CD14-positive monocyte (primary cell): ENCODE measurements around the gene VASH1. TPM values are rescaled to one million over a fixed set of nuclear protein-coding genes. Genes with fewer than 3 reads are reported as not detected.

Experiments used
- DNase-seq, 3 donors: peaks; one replicate each; pipeline ENCODE4 v3.0.0-alpha.2; 2011 to 2022
- H2AFZ ChIP-seq: 2 replicates; pipeline ENCODE4 v1.6.0; 2012; ENCODE audit warnings: mild to moderate bottlenecking, low read depth, low read length, inconsistent platforms; ENCODE audit not compliant: insufficient read depth, poor library complexity, severe bottlenecking
- H3K27ac ChIP-seq, 2 donors: 1 replicate in 1 of 2; 2 replicates in 1 of 2; pipeline ENCODE4 v1.5.1; 2012 to 2013; ENCODE audit warnings: low read length in 2 of 2, control low read depth in 1 of 2, inconsistent platforms in 1 of 2, low read depth in 1 of 2, mild to moderate bottlenecking in 1 of 2
- H3K27me3 ChIP-seq, 2 donors: one replicate each; pipeline versions ENCODE4 v1.6.0 to v1.6.1; 2011 to 2013; ENCODE audit warnings: low read length in 2 of 2; ENCODE audit not compliant: control insufficient read depth in 2 of 2, insufficient read depth in 2 of 2
- H3K36me3 ChIP-seq, 2 donors: replicated peaks in 1 of 2; 1 replicate in 1 of 2; 2 replicates in 1 of 2; pipeline versions ENCODE4 v1.5.1 to v1.6.1; 2012 to 2013; ENCODE audit warnings: low read length in 2 of 2, control low read depth in 1 of 2, inconsistent platforms in 1 of 2, mild to moderate bottlenecking in 1 of 2; ENCODE audit not compliant: insufficient read depth in 2 of 2, control insufficient read depth in 1 of 2
- H3K4me1 ChIP-seq, 2 donors: 1 replicate in 1 of 2; 2 replicates in 1 of 2; pipeline versions ENCODE4 v1.5.1 to v1.6.1; 2012 to 2013; ENCODE audit warnings: low read length in 2 of 2, control low read depth in 1 of 2, inconsistent platforms in 1 of 2, mild to moderate bottlenecking in 1 of 2, moderate library complexity in 1 of 2; ENCODE audit not compliant: insufficient read depth in 2 of 2, control insufficient read depth in 1 of 2
- H3K4me2 ChIP-seq: replicated peaks from 2 replicates; pipeline ENCODE3; 2012; ENCODE audit warnings: low read length, moderate library complexity, mild to moderate bottlenecking; ENCODE audit not compliant: poor library complexity, severe bottlenecking; ENCODE audit errors: extremely low read depth
- H3K4me3 ChIP-seq, 3 experiments: fragments of 200-600 bp in 1 of 3; sonication (generic) in 1 of 3; replicated peaks in 1 of 3; 1 replicate in 2 of 3; 2 replicates in 1 of 3; pipeline ENCODE4 v1.5.1; 2011 to 2013; ENCODE audit warnings: low read length in 3 of 3, mild to moderate bottlenecking in 3 of 3, control low read depth in 2 of 3, low read depth in 2 of 3, inconsistent platforms in 1 of 3, moderate library complexity in 1 of 3
- H3K79me2 ChIP-seq: 2 replicates; pipeline ENCODE4 v1.6.0; 2012; ENCODE audit warnings: mild to moderate bottlenecking, control low read depth, inconsistent platforms, low read length, moderate library complexity; ENCODE audit not compliant: insufficient read depth
- H3K9ac ChIP-seq: 2 replicates; pipeline ENCODE4 v1.6.0; 2017; ENCODE audit warnings: low read length, mild to moderate bottlenecking; ENCODE audit not compliant: insufficient read depth, poor library complexity, severe bottlenecking
- H3K9me3 ChIP-seq, 2 donors: replicated peaks in 1 of 2; 1 replicate in 1 of 2; 2 replicates in 1 of 2; pipeline versions ENCODE4 v1.5.1 to v1.6.1; 2012 to 2013; ENCODE audit warnings: low read length in 2 of 2, control low read depth in 1 of 2; ENCODE audit not compliant: control insufficient read depth in 1 of 2, insufficient read depth in 1 of 2
- H4K20me1 ChIP-seq: 2 replicates; pipeline ENCODE4 v1.6.0; 2012; ENCODE audit warnings: mild to moderate bottlenecking, low read length, control low read depth, moderate library complexity; ENCODE audit not compliant: insufficient read depth
- H3K27ac Mint-ChIP-seq, 7 donors: one replicate each; pipeline ENCODE4 v1.8.0; 2020; ENCODE audit warnings: mild to moderate bottlenecking in 7 of 7, mixed read lengths in 7 of 7, moderate library complexity in 6 of 7, inconsistent platforms in 2 of 7
- H3K27me3 Mint-ChIP-seq, 3 donors: one replicate each; pipeline ENCODE4 v1.8.0; 2021 to 2022; ENCODE audit warnings: low read depth in 3 of 3, mild to moderate bottlenecking in 3 of 3, mixed read lengths in 3 of 3, moderate library complexity in 3 of 3, inconsistent platforms in 1 of 3
- H3K36me3 Mint-ChIP-seq, 2 donors: one replicate each; pipeline ENCODE4 v1.8.0; 2020; ENCODE audit warnings: mixed read lengths in 2 of 2, inconsistent platforms in 1 of 2, mild to moderate bottlenecking in 1 of 2
- H3K4me1 Mint-ChIP-seq: one replicate; pipeline ENCODE4 v1.8.0; 2020; ENCODE audit warnings: mild to moderate bottlenecking, mixed read lengths
- H3K4me3 Mint-ChIP-seq, 2 donors: one replicate each; pipeline ENCODE4 v1.8.0; 2020; ENCODE audit warnings: mild to moderate bottlenecking in 2 of 2, mixed read lengths in 2 of 2, moderate library complexity in 1 of 2
- H3K9me3 Mint-ChIP-seq, 7 donors: one replicate each; pipeline ENCODE4 v1.8.0; 2020 to 2022; ENCODE audit warnings: mixed read lengths in 7 of 7, mild to moderate bottlenecking in 6 of 7, moderate library complexity in 6 of 7, inconsistent platforms in 2 of 7
- CTCF ChIP-seq: fragments of 200-600 bp; IDR thresholded peaks from one replicate; pipeline ENCODE4 v1.8.0; 2022; ENCODE audit warnings: antibody characterized with exemption, mild to moderate bottlenecking
- WGBS: methylation state at CpG from one replicate; pipeline ENCODE4 v1.1.5; 2013; ENCODE audit warnings: missing lambda C conversion rate; ENCODE audit not compliant: insufficient coverage; 5-methylcytosine and 5-hydroxymethylcytosine counted together
- intact Hi-C, 2 donors: fragments of 100-400 bp; cut with micrococcal nuclease; formaldehyde crosslinking; loops; one replicate each; pipeline versions ENCODE4 v1.15.0 to v1.15.1; 2023
- polyA plus RNA-seq, 3 donors: library from polyadenylated mRNA; depleted of rRNA in 1 of 3; unstranded in 2 of 3; stranded (reverse) in 1 of 3; fragments of 300-500 nt in 2 of 3; fragments of >200 nt in 1 of 3; fragmentation: Illumina TruSeq in 2 of 3; gene quantifications; 1 replicate in 2 of 3; 2 replicates in 1 of 3; pipeline ENCODE4 v1.2.3, GENCODE V29; 2012 to 2021

The VASH1 gene
- polyA plus RNA-seq, 3 donors = 2.5 to 10.5 (median 3.3) TPM

GRCh38 chr14:76808990-76809389 lies 47.7 kb downstream of the VASH1 start:
- no peak overlapping the region for H3K27ac Mint-ChIP-seq
- no peak for TF ChIP-seq CTCF
- no peak overlapping the region for H2AFZ ChIP-seq
- H3K4me3 ChIP-seq = no peak overlapping the region
- H3K9ac ChIP-seq = no peak overlapping the region
- H3K4me1 Mint-ChIP-seq = peaks cover 21% of the 10 kb centered on the region
- H3K4me1 ChIP-seq = peaks cover 25 to 28% of the 10 kb centered on the region in 2 donors
- H3K27me3 ChIP-seq = no peaks in the 10 kb centered on the region
- H3K27ac ChIP-seq = no peak overlapping the region
- H3K9me3 ChIP-seq = no peaks in the 10 kb centered on the region
- no peaks in the 10 kb centered on the region for H4K20me1 ChIP-seq
- H3K36me3 ChIP-seq = peaks cover 40 to 53% of the 10 kb centered on the region in 2 donors
- H3K4me2 ChIP-seq = no peak overlapping the region
- H3K9me3 Mint-ChIP-seq = no peaks in the 10 kb centered on the region
- 100% methylated on average over 4 of the region's 4 CpGs for whole genome bisulfite sequencing
- peaks cover 0 to 4% (median 3%) of the 10 kb centered on the region in 3 donors for H3K27me3 Mint-ChIP-seq
- intact Hi-C loops = no loop called here
- no peak for DNase-seq
- H3K79me2 ChIP-seq = no peaks in the 10 kb centered on the region
- H3K36me3 Mint-ChIP-seq = peaks cover 50 to 53% of the 10 kb centered on the region in 2 donors
- H3K4me3 Mint-ChIP-seq = no peak overlapping the region

- Mint-ChIP-seq H3K9me3 (no peaks in the 10 kb centered on the region), H3K27ac (peak overlapping the region in 2 of 7 donors; percentile 44 to 81), H3K4me3 (peak overlapping the region in 1 of 2 donors; percentile 90), H3K4me1 (peaks cover 21% of the 10 kb centered on the region), H3K27me3 (peaks cover 0 to 4% (median 3%) of the 10 kb centered on the region in 3 donors), H3K36me3 (peaks cover 38 to 41% of the 10 kb centered on the region in 2 donors)
- no peak for DNase-seq
- intact Hi-C loops = loop anchor here in 1 of 2 donors (10.0 kb wide), 1 partner anchor 54 kb away; no protein-coding TSS in a partner anchor
- Histone ChIP-seq H3K4me1 (peaks cover 25 to 28% of the 10 kb centered on the region in 2 donors), H3K79me2 (no peaks in the 10 kb centered on the region), H2AFZ (peak overlapping the region; percentile 76), H3K36me3 (peaks cover 29 to 42% of the 10 kb centered on the region in 2 donors), H3K27me3 (no peaks in the 10 kb centered on the region), H3K9ac (no peak overlapping the region), H3K9me3 (no peaks in the 10 kb centered on the region), H3K4me3 (peak overlapping the region in 1 of 3 experiments; percentile 81), H3K4me2 (peak overlapping the region; percentile 83), H4K20me1 (no peaks in the 10 kb centered on the region), H3K27ac (peak overlapping the region in 1 of 2 donors; percentile 30)
- no CpG with 5 or more reads among the region's 3 CpGs for WGBS
- TF ChIP-seq CTCF = no peak
Measured at GRCh38 chr14:76810525-76810924, 49.3 kb downstream of the VASH1 start.
